ENCODE measurements around the gene CDCA4.

CDCA4 gene

GRCh38 chr14:104983231-104983721, 37.6 kb downstream of the CDCA4 start:
- in situ Hi-C loops (cut with MboI; ENCODE audit: low pct_unique_long_range_greater_than_20kb, low sequenced_read_pairs, unreplicated experiment): loop anchor here (5.0 kb wide), 1 partner anchor 59 kb away; no protein-coding TSS in a partner anchor
- DNase-seq (ENCODE audit: low spot score): no peak
- TF ChIP-seq, protein P1, sequence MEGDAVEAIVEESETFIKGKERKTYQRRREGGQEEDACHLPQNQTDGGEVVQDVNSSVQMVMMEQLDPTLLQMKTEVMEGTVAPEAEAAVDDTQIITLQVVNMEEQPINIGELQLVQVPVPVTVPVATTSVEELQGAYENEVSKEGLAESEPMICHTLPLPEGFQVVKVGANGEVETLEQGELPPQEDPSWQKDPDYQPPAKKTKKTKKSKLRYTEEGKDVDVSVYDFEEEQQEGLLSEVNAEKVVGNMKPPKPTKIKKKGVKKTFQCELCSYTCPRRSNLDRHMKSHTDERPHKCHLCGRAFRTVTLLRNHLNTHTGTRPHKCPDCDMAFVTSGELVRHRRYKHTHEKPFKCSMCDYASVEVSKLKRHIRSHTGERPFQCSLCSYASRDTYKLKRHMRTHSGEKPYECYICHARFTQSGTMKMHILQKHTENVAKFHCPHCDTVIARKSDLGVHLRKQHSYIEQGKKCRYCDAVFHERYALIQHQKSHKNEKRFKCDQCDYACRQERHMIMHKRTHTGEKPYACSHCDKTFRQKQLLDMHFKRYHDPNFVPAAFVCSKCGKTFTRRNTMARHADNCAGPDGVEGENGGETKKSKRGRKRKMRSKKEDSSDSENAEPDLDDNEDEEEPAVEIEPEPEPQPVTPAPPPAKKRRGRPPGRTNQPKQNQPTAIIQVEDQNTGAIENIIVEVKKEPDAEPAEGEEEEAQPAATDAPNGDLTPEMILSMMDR (IDR thresholded peaks at IDR 0.05; ENCODE audit: extremely low read depth, insufficient read depth, missing control alignments): no peak

DNA sequence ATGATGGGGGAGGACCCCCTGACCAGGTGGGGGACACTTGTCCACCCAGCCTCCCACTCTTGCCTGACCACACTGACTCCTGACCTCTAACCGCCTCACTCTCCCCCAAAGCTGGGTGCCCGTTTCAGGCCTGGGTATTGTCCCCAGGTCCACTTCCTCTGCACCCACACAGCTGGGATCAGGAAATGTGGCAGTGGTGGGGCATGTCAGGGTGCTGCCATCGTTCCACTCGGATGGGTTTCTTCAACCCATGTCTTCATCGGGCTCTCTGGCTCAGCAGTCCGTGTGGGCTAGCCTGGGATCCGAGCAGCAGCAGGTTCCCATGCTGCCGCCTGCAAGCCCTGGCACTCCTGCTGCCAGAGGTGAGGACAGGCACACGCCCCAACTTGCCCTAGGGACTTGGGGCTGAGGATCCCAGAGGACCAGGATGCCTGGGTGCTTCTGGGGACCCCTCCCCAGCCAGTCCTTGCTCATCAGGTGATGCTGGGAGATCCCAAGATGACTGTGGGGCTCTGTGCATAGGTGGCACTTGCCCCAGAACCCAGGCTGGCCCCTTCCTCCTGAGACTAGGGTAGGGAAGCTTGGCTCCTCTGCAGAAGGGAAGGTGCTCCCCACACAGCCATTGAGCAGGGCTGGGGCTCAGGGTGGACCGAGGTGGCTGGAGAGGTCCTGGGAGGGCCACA, 38.2 kb downstream of the CDCA4 start:
- in situ Hi-C loops (cut with MboI; ENCODE audit: low pct_unique_long_range_greater_than_20kb, low sequenced_read_pairs, unreplicated experiment): loop anchor here (5.0 kb wide), 1 partner anchor 60 kb away; no protein-coding TSS in a partner anchor
- DNase-seq (ENCODE audit: low spot score): no peak
- TF ChIP-seq, protein P1 (IDR thresholded peaks at IDR 0.05; ENCODE audit: extremely low read depth, insufficient read depth, missing control alignments): no peak

GRCh38 chr14:104981699-104982541, 39.0 kb downstream of the CDCA4 start:
- in situ Hi-C loops (cut with MboI; ENCODE audit: low pct_unique_long_range_greater_than_20kb, low sequenced_read_pairs, unreplicated experiment): loop anchor here (5.0 kb wide), 1 partner anchor 60 kb away; no protein-coding TSS in a partner anchor
- DNase-seq (ENCODE audit: low spot score): no peak
- TF ChIP-seq, protein P1 (IDR thresholded peaks at IDR 0.05; ENCODE audit: extremely low read depth, insufficient read depth, missing control alignments): no peak

DNA sequence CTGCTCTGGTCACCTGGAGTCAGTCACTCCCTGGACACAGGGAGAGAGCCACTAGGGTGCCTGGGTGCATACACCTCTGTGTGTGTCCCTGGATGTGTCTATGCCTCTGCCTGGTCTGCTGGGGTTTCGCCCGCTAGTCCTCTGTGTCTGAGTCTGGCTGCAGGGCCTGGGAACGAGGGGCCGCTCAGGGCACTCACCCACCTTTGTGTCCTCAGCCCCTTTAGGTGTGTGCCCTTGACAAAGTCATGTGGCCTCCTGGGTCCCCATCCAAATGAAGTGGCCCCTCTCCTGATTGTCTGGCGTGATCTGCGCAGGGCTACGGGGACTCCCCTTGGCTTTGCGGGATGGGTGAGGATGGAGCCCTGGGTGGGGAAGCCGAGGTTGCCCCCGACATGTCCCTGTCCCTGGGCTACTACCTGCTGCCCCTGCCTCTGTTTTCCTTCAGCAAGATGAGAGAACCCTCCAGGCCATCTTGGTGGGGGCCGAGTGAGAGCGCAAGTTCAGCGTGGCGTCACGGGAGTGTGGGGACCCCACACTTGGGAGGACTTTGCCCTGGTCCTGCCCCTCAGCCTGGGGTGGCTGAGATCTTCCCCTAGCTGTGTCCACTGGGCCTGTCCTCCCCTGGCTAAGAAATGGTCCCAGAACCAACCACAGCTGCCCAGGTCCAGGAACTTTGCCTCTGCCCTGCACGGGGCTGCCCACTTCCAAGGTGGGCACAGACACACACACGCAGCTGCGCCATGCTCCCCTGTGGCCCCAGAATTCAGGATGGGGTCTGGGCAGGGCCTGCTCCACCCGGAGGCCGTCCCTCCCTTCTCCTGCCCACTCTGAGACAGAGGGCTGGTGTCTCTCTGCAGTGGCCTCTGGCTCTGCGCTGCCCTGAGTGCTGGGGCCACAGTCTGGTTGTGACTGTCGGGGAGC, 40.0 kb downstream of the CDCA4 start:
- DNase-seq (ENCODE audit: low spot score): no peak
- TF ChIP-seq, protein P1 (IDR thresholded peaks at IDR 0.05; ENCODE audit: extremely low read depth, insufficient read depth, missing control alignments): no peak
- in situ Hi-C loops (cut with MboI; ENCODE audit: low pct_unique_long_range_greater_than_20kb, low sequenced_read_pairs, unreplicated experiment): loop anchor here (5.0 kb wide), 1 partner anchor 61 kb away; no protein-coding TSS in a partner anchor

GRCh38 chr14:104979758-104980610, 40.9 kb downstream of the CDCA4 start:
- no peak for DNase-seq (ENCODE audit: low spot score)
- in situ Hi-C loops (cut with MboI; ENCODE audit: low pct_unique_long_range_greater_than_20kb, low sequenced_read_pairs, unreplicated experiment): loop anchor here (5.0 kb wide), 1 partner anchor 62 kb away; no protein-coding TSS in a partner anchor
- TF ChIP-seq, protein P1 (IDR thresholded peaks at IDR 0.05; ENCODE audit: extremely low read depth, insufficient read depth, missing control alignments): no peak
